GM12878 (cell line): ENCODE results near the gene ARHGAP12.
"Not testable (repeated sequence)": the region's sequence is repeated elsewhere in the genome, so short reads cannot be mapped to it uniquely, and the experiment has no call there.

ENCODE experiments used
- BCL11A ChIP-seq: IDR thresholded peaks from 2 replicates; pipeline ENCODE4 v1.6.1; 2011; ENCODE audit warnings: low read depth, low read length
- BHLHE40 ChIP-seq, 2 experiments: fragments of 450-650 bp in 1 of 2; IDR thresholded peaks; 2 replicates each; pipeline ENCODE4 v1.6.1; 2011 to 2017; ENCODE audit warnings: low read depth in 2 of 2, borderline replicate concordance in 1 of 2, improper control_type of control experiment in 1 of 2, low read length in 1 of 2, mild to moderate bottlenecking in 1 of 2
- CHD2 ChIP-seq: IDR thresholded peaks from 2 replicates; pipeline ENCODE4 v1.6.1; 2011; ENCODE audit warnings: low read depth, low read length, improper control_type of control experiment, borderline replicate concordance
- CREB1 ChIP-seq: IDR thresholded peaks from 2 replicates; pipeline ENCODE4 v1.6.1; 2012; ENCODE audit warnings: low read depth, mild to moderate bottlenecking, inconsistent platforms
- CTCF ChIP-seq, 3 experiments: IDR thresholded peaks in 2 of 3; conservative IDR thresholded peaks in 1 of 3; 2 replicates each; pipeline ENCODE4 v1.5.1; 2011; ENCODE audit warnings: low read depth in 3 of 3, low read length in 3 of 3, mild to moderate bottlenecking in 3 of 3, control low read depth in 2 of 3, moderate library complexity in 2 of 3, inconsistent platforms in 1 of 3, mixed read lengths in 1 of 3; ENCODE audit not compliant: control insufficient read depth in 2 of 3, insufficient read depth in 1 of 3; ENCODE audit errors: extremely low read depth in 1 of 3
- EP300 ChIP-seq, 2 experiments: fragments of 150-350 bp in 1 of 2; IDR thresholded peaks; 2 replicates each; pipeline ENCODE4 v1.6.1; 2011 to 2012; ENCODE audit warnings: low read depth in 2 of 2, low read length in 2 of 2, borderline replicate concordance in 1 of 2, improper control_type of control experiment in 1 of 2, inconsistent platforms in 1 of 2; ENCODE audit not compliant: control insufficient read depth in 1 of 2
- HDGF ChIP-seq: fragments of 450-650 bp; IDR thresholded peaks from 2 replicates; pipeline ENCODE4 v1.6.1; 2016; ENCODE audit warnings: antibody characterized with exemption
- NRF1 ChIP-seq: conservative IDR thresholded peaks from 2 replicates; pipeline ENCODE4 v1.6.1; 2011; ENCODE audit warnings: mild to moderate bottlenecking, low read depth, low read length, improper control_type of control experiment
- POLR2A ChIP-seq: IDR thresholded peaks from 2 replicates; pipeline ENCODE4 v1.6.1; 2011; ENCODE audit warnings: low read depth, mild to moderate bottlenecking, low read length
- POLR2AphosphoS5 ChIP-seq: IDR thresholded peaks from 2 replicates; pipeline ENCODE4 v1.6.1; 2011; ENCODE audit warnings: mild to moderate bottlenecking, low read length, inconsistent platforms
- RAD21 ChIP-seq: IDR thresholded peaks from 2 replicates; pipeline ENCODE4 v1.6.1; 2011; ENCODE audit warnings: mild to moderate bottlenecking, low read depth, low read length, moderate library complexity; ENCODE audit not compliant: insufficient read depth
- REST ChIP-seq: IDR thresholded peaks from 2 replicates; pipeline ENCODE4 v1.6.1; 2012; ENCODE audit warnings: mild to moderate bottlenecking, low read depth, low read length
- ZNF217 ChIP-seq: fragments of 450-650 bp; IDR thresholded peaks from 2 replicates; pipeline ENCODE4 v1.6.1; 2017; ENCODE audit warnings: antibody characterized with exemption, mild to moderate bottlenecking

- not testable (repeated sequence) for TF ChIP-seq CTCF (IDR thresholded peaks at IDR 0.05 in 2 of 3, conservative IDR thresholded peaks at IDR 0.05 in 1 of 3; ENCODE audit: control insufficient read depth in 2 of 3, extremely low read depth in 1 of 3, insufficient read depth in 1 of 3, low read depth in 3 of 3, low read length in 3 of 3); CHD2; BHLHE40 (IDR thresholded peaks at IDR 0.05; ENCODE audit: borderline replicate concordance in 1 of 2, low read depth in 2 of 2, low read length in 1 of 2); ZNF217; POLR2AphosphoS5; POLR2A; REST; CREB1; EP300 (IDR thresholded peaks at IDR 0.05; ENCODE audit: borderline replicate concordance in 1 of 2, control insufficient read depth in 1 of 2, low read depth in 2 of 2, low read length in 2 of 2); BCL11A; HDGF; NRF1; RAD21
Observed at GRCh38 chr10:31768935-31769334, 159.7 kb downstream of the ARHGAP12 start.
